ENCODE measurements around the gene KRT73.
"Not testable (repeated sequence)": the region's sequence is repeated elsewhere in the genome, so short reads cannot be mapped to it uniquely, and the experiment has no call there.

The KRT73 gene

GRCh38 chr12:52606581-52607218 lies 11.7 kb downstream of the KRT73 start:
- in situ Hi-C loops (cut with MboI; ENCODE audit: low pct_unique_long_range_greater_than_20kb, low sequenced_read_pairs), result no loop called here
- DNase-seq, result no peak

GRCh38 chr12:52606096-52606495 lies 12.3 kb downstream of the KRT73 start:
- DNase-seq, result no peak
- in situ Hi-C loops (cut with MboI; ENCODE audit: low pct_unique_long_range_greater_than_20kb, low sequenced_read_pairs), result no loop called here

- in situ Hi-C loops (cut with MboI; ENCODE audit: low pct_unique_long_range_greater_than_20kb, low sequenced_read_pairs), result no loop called here
- no peak for DNase-seq
Measured at GRCh38 chr12:52605542-52605941, 12.8 kb downstream of the KRT73 start.

- in situ Hi-C loops (cut with MboI; ENCODE audit: low pct_unique_long_range_greater_than_20kb, low sequenced_read_pairs), result no loop called here
- DNase-seq, result no peak
Measured at GRCh38 chr12:52604859-52605258, 13.5 kb downstream of the KRT73 start.

GRCh38 chr12:52603314-52603713 lies 15.0 kb downstream of the KRT73 start:
- no peak for DNase-seq
- in situ Hi-C loops (cut with MboI; ENCODE audit: low pct_unique_long_range_greater_than_20kb, low sequenced_read_pairs), result no loop called here

GRCh38 chr12:52602552-52602951 lies 15.8 kb downstream of the KRT73 start:
- in situ Hi-C loops (cut with MboI; ENCODE audit: low pct_unique_long_range_greater_than_20kb, low sequenced_read_pairs), result no loop called here
- DNase-seq, result no peak

GRCh38 chr12:52601671-52602070 lies 16.7 kb downstream of the KRT73 start:
- in situ Hi-C loops (cut with MboI; ENCODE audit: low pct_unique_long_range_greater_than_20kb, low sequenced_read_pairs), result no loop called here
- no peak for DNase-seq

- in situ Hi-C loops (cut with MboI; ENCODE audit: low pct_unique_long_range_greater_than_20kb, low sequenced_read_pairs), result no loop called here
- no peak for DNase-seq
Measured at GRCh38 chr12:52600941-52601481, 17.3 kb downstream of the KRT73 start, which contains the start of gene KRT72. TSS of gene KRT72 (minus strand) at chr12:52601463. CDS start at chr12:52601452, 11 bp downstream.

- in situ Hi-C loops (cut with MboI; ENCODE audit: low pct_unique_long_range_greater_than_20kb, low sequenced_read_pairs), result no loop called here
- DNase-seq, result no peak
Measured at GRCh38 chr12:52600475-52600874, 17.9 kb downstream of the KRT73 start.

- in situ Hi-C loops (cut with MboI; ENCODE audit: low pct_unique_long_range_greater_than_20kb, low sequenced_read_pairs), result no loop called here
- DNase-seq, result no peak
Measured at GRCh38 chr12:52600071-52600470, 18.3 kb downstream of the KRT73 start.

- in situ Hi-C loops (cut with MboI; ENCODE audit: low pct_unique_long_range_greater_than_20kb, low sequenced_read_pairs), result no loop called here
- DNase-seq, result no peak
Measured at GRCh38 chr12:52598966-52599365, 19.4 kb downstream of the KRT73 start.

GRCh38 chr12:52594237-52594636 lies 24.1 kb downstream of the KRT73 start:
- in situ Hi-C loops (cut with MboI; ENCODE audit: low pct_unique_long_range_greater_than_20kb, low sequenced_read_pairs); DNase-seq: not testable (repeated sequence)

- in situ Hi-C loops (cut with MboI; ENCODE audit: low pct_unique_long_range_greater_than_20kb, low sequenced_read_pairs), result no loop called here
- no peak for DNase-seq
Measured at GRCh38 chr12:52591521-52591920, 26.8 kb downstream of the KRT73 start.

- in situ Hi-C loops (cut with MboI; ENCODE audit: low pct_unique_long_range_greater_than_20kb, low sequenced_read_pairs), result no loop called here
- no peak for DNase-seq
Measured at GRCh38 chr12:52590021-52590420, 28.3 kb downstream of the KRT73 start.

- in situ Hi-C loops (cut with MboI; ENCODE audit: low pct_unique_long_range_greater_than_20kb, low sequenced_read_pairs), result loop anchor here (10.0 kb wide), 1 partner anchor 287 kb away; no protein-coding TSS in a partner anchor
- DNase-seq, result no peak
Measured at GRCh38 chr12:52587563-52587962, 30.8 kb downstream of the KRT73 start.

GRCh38 chr12:52585946-52586345 lies 32.4 kb downstream of the KRT73 start:
- in situ Hi-C loops (cut with MboI; ENCODE audit: low pct_unique_long_range_greater_than_20kb, low sequenced_read_pairs), result loop anchor here (10.0 kb wide), 1 partner anchor 289 kb away; no protein-coding TSS in a partner anchor
- DNase-seq, result no peak

- peak; percentile 56 for DNase-seq
- in situ Hi-C loops (cut with MboI; ENCODE audit: low pct_unique_long_range_greater_than_20kb, low sequenced_read_pairs), result loop anchor here (10.0 kb wide), 1 partner anchor 290 kb away; no protein-coding TSS in a partner anchor
Measured at GRCh38 chr12:52585066-52585465, 33.3 kb downstream of the KRT73 start.

GRCh38 chr12:52584156-52584682 lies 34.1 kb downstream of the KRT73 start:
- in situ Hi-C loops (cut with MboI; ENCODE audit: low pct_unique_long_range_greater_than_20kb, low sequenced_read_pairs), result loop anchor here (10.0 kb wide), 1 partner anchor 291 kb away; no protein-coding TSS in a partner anchor
- DNase-seq, result no peak

GRCh38 chr12:52582971-52583456 lies 35.3 kb downstream of the KRT73 start:
- DNase-seq, result peak; percentile 82
- in situ Hi-C loops (cut with MboI; ENCODE audit: low pct_unique_long_range_greater_than_20kb, low sequenced_read_pairs), result loop anchor here (10.0 kb wide), 1 partner anchor 292 kb away; no protein-coding TSS in a partner anchor

- in situ Hi-C loops (cut with MboI; ENCODE audit: low pct_unique_long_range_greater_than_20kb, low sequenced_read_pairs), result loop anchor here (10.0 kb wide), 1 partner anchor 292 kb away; no protein-coding TSS in a partner anchor
Measured at GRCh38 chr12:52582486-52582885, 35.9 kb downstream of the KRT73 start.

More at GRCh38 chr12:52582486-52582885, 35.9 kb downstream of the KRT73 start:
- DNase-seq, result no peak

Data from KBM-7 (cell line).